ENCODE data around the gene KDM4D.

- no peak for TF ChIP-seq CTCF (IDR thresholded peaks at IDR 0.05; ENCODE audit: insufficient read depth, low read length)
- TF ChIP-seq REST (IDR thresholded peaks at IDR 0.05; ENCODE audit: insufficient replicate concordance, low read depth), result no peak
- no peak for TF ChIP-seq POLR2AphosphoS5 (IDR thresholded peaks at IDR 0.05; ENCODE audit: low read depth)
- no peak for TF ChIP-seq SPI1 (IDR thresholded peaks at IDR 0.05; ENCODE audit: borderline replicate concordance, low read depth)
- TF ChIP-seq GABPA (IDR thresholded peaks at IDR 0.05; ENCODE audit: low read depth), result no peak
These were observed 41.0 kb upstream of the KDM4D start for GRCh38 chr11:94932503-94932902.

All from HL-60 (cell line).